Stimulated activated CD8-positive, alpha-beta memory T cell treated with anti-CD3 and anti-CD28 coated beads, Interleukin-15, amount 100 ng/mL, for 48 hours (primary cell): ENCODE data around the gene GLCE.

ENCODE experiments used
- DNase-seq, 2 donors: peaks; one replicate each; pipeline ENCODE4 v3.0.0-alpha.2; 2020; ENCODE audit warnings: low read depth in 2 of 2

The GLCE gene

GRCh38 chr15:69320977-69321554 lies 160.6 kb downstream of the GLCE start:
- DNase-seq = no peak
